Measurements from ENCODE around the gene PCLO.

The PCLO gene, protein sequence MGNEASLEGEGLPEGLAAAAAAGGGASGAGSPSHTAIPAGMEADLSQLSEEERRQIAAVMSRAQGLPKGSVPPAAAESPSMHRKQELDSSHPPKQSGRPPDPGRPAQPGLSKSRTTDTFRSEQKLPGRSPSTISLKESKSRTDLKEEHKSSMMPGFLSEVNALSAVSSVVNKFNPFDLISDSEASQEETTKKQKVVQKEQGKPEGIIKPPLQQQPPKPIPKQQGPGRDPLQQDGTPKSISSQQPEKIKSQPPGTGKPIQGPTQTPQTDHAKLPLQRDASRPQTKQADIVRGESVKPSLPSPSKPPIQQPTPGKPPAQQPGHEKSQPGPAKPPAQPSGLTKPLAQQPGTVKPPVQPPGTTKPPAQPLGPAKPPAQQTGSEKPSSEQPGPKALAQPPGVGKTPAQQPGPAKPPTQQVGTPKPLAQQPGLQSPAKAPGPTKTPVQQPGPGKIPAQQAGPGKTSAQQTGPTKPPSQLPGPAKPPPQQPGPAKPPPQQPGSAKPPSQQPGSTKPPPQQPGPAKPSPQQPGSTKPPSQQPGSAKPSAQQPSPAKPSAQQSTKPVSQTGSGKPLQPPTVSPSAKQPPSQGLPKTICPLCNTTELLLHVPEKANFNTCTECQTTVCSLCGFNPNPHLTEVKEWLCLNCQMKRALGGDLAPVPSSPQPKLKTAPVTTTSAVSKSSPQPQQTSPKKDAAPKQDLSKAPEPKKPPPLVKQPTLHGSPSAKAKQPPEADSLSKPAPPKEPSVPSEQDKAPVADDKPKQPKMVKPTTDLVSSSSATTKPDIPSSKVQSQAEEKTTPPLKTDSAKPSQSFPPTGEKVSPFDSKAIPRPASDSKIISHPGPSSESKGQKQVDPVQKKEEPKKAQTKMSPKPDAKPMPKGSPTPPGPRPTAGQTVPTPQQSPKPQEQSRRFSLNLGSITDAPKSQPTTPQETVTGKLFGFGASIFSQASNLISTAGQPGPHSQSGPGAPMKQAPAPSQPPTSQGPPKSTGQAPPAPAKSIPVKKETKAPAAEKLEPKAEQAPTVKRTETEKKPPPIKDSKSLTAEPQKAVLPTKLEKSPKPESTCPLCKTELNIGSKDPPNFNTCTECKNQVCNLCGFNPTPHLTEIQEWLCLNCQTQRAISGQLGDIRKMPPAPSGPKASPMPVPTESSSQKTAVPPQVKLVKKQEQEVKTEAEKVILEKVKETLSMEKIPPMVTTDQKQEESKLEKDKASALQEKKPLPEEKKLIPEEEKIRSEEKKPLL (N-terminal part only)

GRCh38 chr7:83162402-83163256 is at the start of gene PCLO:
Gene PCLO, minus strand, starts transcription at chr7:83162884. Its CDS starts 292 bp downstream, at chr7:83162592.
- Mint-ChIP-seq H3K27me3 (ENCODE audit: low read depth) (peaks cover 10% of the 10 kb centered on the region), H3K4me3 (peak within 1 kb of the TSS; percentile 84 to 88 (median 87)), H3K27ac (peak within 1 kb of the TSS; percentile 66 to 87 (median 74)), H3K4me1 (peaks cover 12% of the 10 kb centered on the region), H3K36me3 (ENCODE audit: low read depth) (no peaks in the 10 kb centered on the region), H3K9me3 (no peaks in the 10 kb centered on the region)
- TF ChIP-seq CTCF (IDR thresholded peaks at IDR 0.05; ENCODE audit: unreplicated experiment in 3 of 3), result no peak

DNA sequence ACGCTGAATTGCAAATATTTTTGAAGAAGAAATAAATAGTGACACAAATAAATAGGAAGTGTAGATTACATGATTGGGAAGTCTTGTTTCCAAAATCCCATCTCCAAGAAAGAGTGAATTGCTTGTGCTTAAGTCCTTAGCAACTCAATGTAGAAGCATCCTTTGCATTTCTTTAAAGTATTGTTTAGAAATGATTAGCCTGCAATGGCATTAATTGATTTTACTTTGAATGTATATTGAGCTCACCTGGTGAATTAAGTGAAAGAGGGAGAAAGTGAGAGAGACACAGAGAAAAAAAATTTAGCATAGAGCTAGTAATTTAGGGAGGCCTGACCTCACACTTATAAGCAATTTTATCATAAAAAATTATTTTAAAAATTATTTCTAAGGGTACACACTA is 49.0 kb upstream of the PCLO start:
- Mint-ChIP-seq H3K36me3 (ENCODE audit: low read depth) (no peaks in the 10 kb centered on the region), H3K9me3 (no peaks in the 10 kb centered on the region), H3K4me3 (no peak overlapping the region), H3K27me3 (ENCODE audit: low read depth) (no peaks in the 10 kb centered on the region), H3K27ac (no peak overlapping the region), H3K4me1 (no peaks in the 10 kb centered on the region)
- TF ChIP-seq CTCF (IDR thresholded peaks at IDR 0.05; ENCODE audit: unreplicated experiment in 3 of 3), result no peak

DNA sequence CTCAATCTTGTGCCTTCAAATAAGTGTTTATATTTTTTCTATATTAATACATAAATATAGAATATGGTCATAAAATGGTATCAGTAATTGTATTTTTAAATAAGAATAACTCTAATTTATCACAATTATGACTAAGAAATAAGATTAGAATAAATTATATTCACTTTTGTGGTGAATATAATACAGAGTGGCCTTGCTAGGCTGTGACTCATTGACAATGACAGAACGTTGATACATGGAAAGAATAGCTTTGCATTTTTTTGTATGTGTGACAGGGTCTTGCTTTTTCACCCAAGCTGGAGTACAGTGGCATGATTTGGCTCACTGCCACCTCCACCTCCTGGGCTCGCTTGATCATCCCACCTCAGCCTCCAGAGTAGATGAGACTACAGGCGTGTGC is 47.8 kb upstream of the PCLO start:
- no peak for TF ChIP-seq CTCF (IDR thresholded peaks at IDR 0.05; ENCODE audit: unreplicated experiment in 3 of 3)
- Mint-ChIP-seq H3K27ac (no peak overlapping the region), H3K4me1 (no peaks in the 10 kb centered on the region), H3K36me3 (ENCODE audit: low read depth) (no peaks in the 10 kb centered on the region), H3K9me3 (no peaks in the 10 kb centered on the region), H3K27me3 (ENCODE audit: low read depth) (no peaks in the 10 kb centered on the region), H3K4me3 (no peak overlapping the region)

DNA sequence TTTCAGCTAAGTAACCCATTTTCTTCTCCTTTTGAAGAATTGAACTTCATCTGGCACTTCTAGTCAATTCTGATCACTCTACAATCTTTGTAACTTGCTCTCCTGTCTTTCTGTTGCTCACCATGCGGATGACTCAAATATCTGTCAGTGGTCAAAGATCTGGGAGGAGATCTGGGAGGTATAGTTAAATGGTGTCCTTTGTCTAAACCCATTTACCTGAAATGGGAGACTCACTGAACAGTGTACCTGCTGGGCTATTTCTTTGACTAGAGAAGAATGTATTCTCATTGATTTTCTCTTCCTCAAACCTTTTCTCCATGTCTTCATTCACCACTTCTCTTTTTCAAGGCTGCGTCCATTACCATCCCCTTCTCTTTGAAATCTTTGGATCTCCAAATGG is 42.0 kb upstream of the PCLO start:
- Mint-ChIP-seq H3K36me3 (ENCODE audit: low read depth) (no peaks in the 10 kb centered on the region), H3K4me3 (no peak overlapping the region)

More for the DNA sequence above, 42.0 kb upstream of the PCLO start:
- Mint-ChIP-seq H3K27me3 (ENCODE audit: low read depth) (no peaks in the 10 kb centered on the region), H3K9me3 (no peaks in the 10 kb centered on the region), H3K27ac (no peak overlapping the region), H3K4me1 (no peaks in the 10 kb centered on the region)
- TF ChIP-seq CTCF (IDR thresholded peaks at IDR 0.05; ENCODE audit: unreplicated experiment in 3 of 3), result no peak

All from nephron (organoid).